C4-2B (cell line): ENCODE results near the gene FGB.

Experiments
- H3K27ac ChIP-seq: fragments of 450-650 bp; 2 replicates; pipeline ENCODE4 v1.5.1; 2017
- CTCF ChIP-seq: fragments of 450-650 bp; conservative IDR thresholded peaks from 2 replicates; pipeline ENCODE4 v1.5.1; 2017; ENCODE audit warnings: mild to moderate bottlenecking
- ZFX ChIP-seq: fragments of 450-650 bp; IDR thresholded peaks from 2 replicates; pipeline ENCODE4 v1.6.1; 2017

The FGB gene

GRCh38 chr4:154559141-154559493 lies 3.7 kb upstream of the FGB start:
- TF ChIP-seq ZFX = no peak
- no peak for TF ChIP-seq CTCF
- H3K27ac ChIP-seq = no peak overlapping the region

- no peak for TF ChIP-seq ZFX
- peak; percentile 66 for TF ChIP-seq CTCF
Measured at GRCh38 chr4:154559494-154560418, 3.1 kb upstream of the FGB start.

GRCh38 chr4:154560419-154560801 lies 2.4 kb upstream of the FGB start:
- H3K27ac ChIP-seq = no peak overlapping the region
- no peak for TF ChIP-seq CTCF
- TF ChIP-seq ZFX = no peak

More at GRCh38 chr4:154559494-154560418, 3.1 kb upstream of the FGB start:
- no peak overlapping the region for H3K27ac ChIP-seq

- no peak for TF ChIP-seq CTCF
- H3K27ac ChIP-seq = no peak overlapping the region
Measured at GRCh38 chr4:154560824-154561231, 2.0 kb upstream of the FGB start.

- no peak for TF ChIP-seq CTCF
- TF ChIP-seq ZFX = no peak
- no peak overlapping the region for H3K27ac ChIP-seq
Measured at GRCh38 chr4:154564311-154564710, 1.5 kb downstream of the FGB start.

GRCh38 chr4:154565704-154566103 lies 2.9 kb downstream of the FGB start:
- TF ChIP-seq ZFX = no peak
- no peak for TF ChIP-seq CTCF

GRCh38 chr4:154566639-154567204 lies 3.9 kb downstream of the FGB start:
- no peak overlapping the region for H3K27ac ChIP-seq
- TF ChIP-seq CTCF = no peak
- TF ChIP-seq ZFX = no peak

More at GRCh38 chr4:154565704-154566103, 2.9 kb downstream of the FGB start:
- no peak overlapping the region for H3K27ac ChIP-seq
